ENCODE results near the gene SLC22A17. TPM values are rescaled to one million over a fixed set of nuclear protein-coding genes. Genes with fewer than 3 reads are reported as not detected.
A peak's percentile ranks its signal among the peaks of the same experiment; 100 is the strongest.

The SLC22A17 gene
- total and polyA plus RNA-seq, 10 of the 15 experiments (the other 5 are each of a cell fraction or from before 2014, with no cell fraction given) = not detected

DNA sequence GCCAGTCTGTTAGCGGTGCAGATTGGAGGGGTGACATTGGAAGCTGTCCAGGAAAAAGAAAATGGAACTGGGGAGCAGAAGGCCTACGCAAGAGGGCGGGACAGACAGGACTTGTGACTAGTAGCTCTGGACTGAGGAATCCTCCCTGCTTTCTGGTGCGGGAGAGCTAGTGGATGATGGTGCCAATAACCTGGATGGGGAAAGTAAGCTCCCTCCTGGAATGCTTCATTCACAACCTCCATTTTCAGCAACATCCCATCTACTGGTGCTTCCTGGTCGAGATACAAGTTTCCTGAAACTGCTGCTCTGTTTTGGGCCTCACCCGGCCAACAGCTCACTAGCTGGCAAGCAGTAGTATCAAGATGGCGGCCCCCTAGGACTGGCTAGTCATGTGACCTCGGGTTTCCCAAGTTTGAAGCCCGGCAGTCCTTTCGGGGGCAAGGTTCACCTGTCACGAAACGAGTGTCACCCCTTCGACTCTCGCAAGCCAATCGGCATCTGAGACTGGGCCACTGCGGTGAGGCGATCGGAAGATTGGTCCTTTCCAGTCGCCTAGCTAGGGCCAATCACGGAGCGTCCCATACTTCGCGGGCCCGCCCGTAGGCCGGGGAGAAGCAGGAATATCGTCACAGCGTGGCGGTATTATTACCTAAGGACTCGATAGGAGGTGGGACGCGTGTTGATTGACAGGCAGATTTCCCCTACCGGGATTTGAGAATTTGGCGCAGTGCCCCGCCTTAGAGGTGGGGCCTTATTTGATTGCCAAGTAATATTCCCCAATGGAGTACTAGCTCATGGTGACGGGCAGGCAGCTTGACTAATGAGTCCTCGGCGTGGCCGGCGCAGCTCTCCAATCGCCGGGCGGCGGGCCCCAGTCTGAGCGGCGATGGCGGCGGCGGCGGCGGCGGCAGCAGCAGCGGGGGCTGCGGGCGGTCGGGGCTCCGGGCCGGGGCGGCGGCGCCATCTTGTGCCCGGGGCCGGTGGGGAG is 31.8 kb downstream of the SLC22A17 start, which contains the start of gene PABPN1 (continued):
- TF ChIP-seq, protein P1, sequence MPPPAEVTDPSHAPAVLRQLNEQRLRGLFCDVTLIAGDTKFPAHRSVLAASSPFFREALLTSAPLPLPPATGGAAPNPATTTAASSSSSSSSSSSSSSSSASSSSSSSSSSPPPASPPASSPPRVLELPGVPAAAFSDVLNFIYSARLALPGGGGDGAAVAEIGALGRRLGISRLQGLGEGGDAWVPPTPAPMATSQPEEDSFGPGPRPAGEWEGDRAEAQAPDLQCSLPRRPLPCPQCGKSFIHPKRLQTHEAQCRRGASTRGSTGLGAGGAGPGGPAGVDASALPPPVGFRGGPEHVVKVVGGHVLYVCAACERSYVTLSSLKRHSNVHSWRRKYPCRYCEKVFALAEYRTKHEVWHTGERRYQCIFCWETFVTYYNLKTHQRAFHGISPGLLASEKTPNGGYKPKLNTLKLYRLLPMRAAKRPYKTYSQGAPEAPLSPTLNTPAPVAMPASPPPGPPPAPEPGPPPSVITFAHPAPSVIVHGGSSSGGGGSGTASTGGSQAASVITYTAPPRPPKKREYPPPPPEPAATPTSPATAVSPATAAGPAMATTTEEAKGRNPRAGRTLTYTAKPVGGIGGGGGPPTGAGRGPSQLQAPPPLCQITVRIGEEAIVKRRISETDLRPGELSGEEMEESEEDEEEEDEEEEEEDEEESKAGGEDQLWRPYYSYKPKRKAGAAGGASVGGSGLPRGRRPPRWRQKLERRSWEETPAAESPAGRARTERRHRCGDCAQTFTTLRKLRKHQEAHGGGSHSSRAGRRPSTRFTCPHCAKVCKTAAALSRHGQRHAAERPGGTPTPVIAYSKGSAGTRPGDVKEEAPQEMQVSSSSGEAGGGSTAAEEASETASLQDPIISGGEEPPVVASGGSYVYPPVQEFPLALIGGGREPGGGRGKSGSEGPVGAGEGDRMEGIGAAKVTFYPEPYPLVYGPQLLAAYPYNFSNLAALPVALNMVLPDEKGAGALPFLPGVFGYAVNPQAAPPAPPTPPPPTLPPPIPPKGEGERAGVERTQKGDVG (CRISPR knock-in tag; IDR thresholded peaks at IDR 0.05) = no peak
- peak; percentile 80; the same call in 1 of the 2 replicates for TF ChIP-seq MTA3 (IDR thresholded peaks at IDR 0.05; ENCODE audit: borderline replicate concordance, low read length)
- no peak for TF ChIP-seq CEBPB (IDR thresholded peaks at IDR 0.05; ENCODE audit: borderline replicate concordance in 1 of 2, low read depth in 2 of 2, low read length in 2 of 2)
- TF ChIP-seq, protein P2, sequence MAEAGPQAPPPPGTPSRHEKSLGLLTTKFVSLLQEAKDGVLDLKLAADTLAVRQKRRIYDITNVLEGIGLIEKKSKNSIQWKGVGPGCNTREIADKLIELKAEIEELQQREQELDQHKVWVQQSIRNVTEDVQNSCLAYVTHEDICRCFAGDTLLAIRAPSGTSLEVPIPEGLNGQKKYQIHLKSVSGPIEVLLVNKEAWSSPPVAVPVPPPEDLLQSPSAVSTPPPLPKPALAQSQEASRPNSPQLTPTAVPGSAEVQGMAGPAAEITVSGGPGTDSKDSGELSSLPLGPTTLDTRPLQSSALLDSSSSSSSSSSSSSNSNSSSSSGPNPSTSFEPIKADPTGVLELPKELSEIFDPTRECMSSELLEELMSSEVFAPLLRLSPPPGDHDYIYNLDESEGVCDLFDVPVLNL (IDR thresholded peaks at IDR 0.05; ENCODE audit: low read depth, low read length) = peak; percentile 68
- TF ChIP-seq POLR2A (IDR thresholded peaks at IDR 0.05; ENCODE audit: low read depth, low read length) = peak; percentile 86
- TF ChIP-seq, protein P3, sequence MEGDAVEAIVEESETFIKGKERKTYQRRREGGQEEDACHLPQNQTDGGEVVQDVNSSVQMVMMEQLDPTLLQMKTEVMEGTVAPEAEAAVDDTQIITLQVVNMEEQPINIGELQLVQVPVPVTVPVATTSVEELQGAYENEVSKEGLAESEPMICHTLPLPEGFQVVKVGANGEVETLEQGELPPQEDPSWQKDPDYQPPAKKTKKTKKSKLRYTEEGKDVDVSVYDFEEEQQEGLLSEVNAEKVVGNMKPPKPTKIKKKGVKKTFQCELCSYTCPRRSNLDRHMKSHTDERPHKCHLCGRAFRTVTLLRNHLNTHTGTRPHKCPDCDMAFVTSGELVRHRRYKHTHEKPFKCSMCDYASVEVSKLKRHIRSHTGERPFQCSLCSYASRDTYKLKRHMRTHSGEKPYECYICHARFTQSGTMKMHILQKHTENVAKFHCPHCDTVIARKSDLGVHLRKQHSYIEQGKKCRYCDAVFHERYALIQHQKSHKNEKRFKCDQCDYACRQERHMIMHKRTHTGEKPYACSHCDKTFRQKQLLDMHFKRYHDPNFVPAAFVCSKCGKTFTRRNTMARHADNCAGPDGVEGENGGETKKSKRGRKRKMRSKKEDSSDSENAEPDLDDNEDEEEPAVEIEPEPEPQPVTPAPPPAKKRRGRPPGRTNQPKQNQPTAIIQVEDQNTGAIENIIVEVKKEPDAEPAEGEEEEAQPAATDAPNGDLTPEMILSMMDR (IDR thresholded peaks at IDR 0.05 in 2 of 3, conservative IDR thresholded peaks at IDR 0.05 in 1 of 3; ENCODE audit: control insufficient read depth in 2 of 3, extremely low read depth in 1 of 3, insufficient read depth in 1 of 3, low read depth in 3 of 3, low read length in 3 of 3) = no peak
- no peak for TF ChIP-seq ZNF274 (IDR thresholded peaks at IDR 0.05; ENCODE audit: insufficient read depth, insufficient read length)
- peak; percentile 18; the same call in 1 of the 2 replicates for TF ChIP-seq EED (IDR thresholded peaks at IDR 0.05; ENCODE audit: low read depth)
- TF ChIP-seq SMAD5 (IDR thresholded peaks at IDR 0.05; ENCODE audit: low read depth) = peak; percentile 73; the same call in 1 of the 2 replicates
- no peak for TF ChIP-seq SIX5 (IDR thresholded peaks at IDR 0.05; ENCODE audit: low read depth, low read length, severe bottlenecking)
- no peak for TF ChIP-seq ZSCAN29 (IDR thresholded peaks at IDR 0.05)
- TF ChIP-seq LARP7 (IDR thresholded peaks at IDR 0.05) = peak; percentile 66; the same call in 1 of the 2 replicates
- TF ChIP-seq, protein P4, sequence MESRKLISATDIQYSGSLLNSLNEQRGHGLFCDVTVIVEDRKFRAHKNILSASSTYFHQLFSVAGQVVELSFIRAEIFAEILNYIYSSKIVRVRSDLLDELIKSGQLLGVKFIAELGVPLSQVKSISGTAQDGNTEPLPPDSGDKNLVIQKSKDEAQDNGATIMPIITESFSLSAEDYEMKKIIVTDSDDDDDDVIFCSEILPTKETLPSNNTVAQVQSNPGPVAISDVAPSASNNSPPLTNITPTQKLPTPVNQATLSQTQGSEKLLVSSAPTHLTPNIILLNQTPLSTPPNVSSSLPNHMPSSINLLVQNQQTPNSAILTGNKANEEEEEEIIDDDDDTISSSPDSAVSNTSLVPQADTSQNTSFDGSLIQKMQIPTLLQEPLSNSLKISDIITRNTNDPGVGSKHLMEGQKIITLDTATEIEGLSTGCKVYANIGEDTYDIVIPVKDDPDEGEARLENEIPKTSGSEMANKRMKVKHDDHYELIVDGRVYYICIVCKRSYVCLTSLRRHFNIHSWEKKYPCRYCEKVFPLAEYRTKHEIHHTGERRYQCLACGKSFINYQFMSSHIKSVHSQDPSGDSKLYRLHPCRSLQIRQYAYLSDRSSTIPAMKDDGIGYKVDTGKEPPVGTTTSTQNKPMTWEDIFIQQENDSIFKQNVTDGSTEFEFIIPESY (IDR thresholded peaks at IDR 0.05) = no peak
- no peak; the same call in 1 of the 2 replicates for TF ChIP-seq PAX5 (IDR thresholded peaks at IDR 0.05; ENCODE audit: borderline replicate concordance, low read depth, low read length)
- TF ChIP-seq IKZF2 (IDR thresholded peaks at IDR 0.05) = peak in 1 of 2 experiments; percentile 15; a peak in 2 of 4 replicates
- TF ChIP-seq HDGF (IDR thresholded peaks at IDR 0.05) = peak; percentile 76; the same call in 1 of the 2 replicates
- TF ChIP-seq TCF12 (IDR thresholded peaks at IDR 0.05; ENCODE audit: low read depth, low read length) = no peak
